DND-41 (cell line): ENCODE measurements around the gene IFNG.

Source experiments
- ATAC-seq: fragments of 200-7000 bp; cut with Tn5 transposase; 3 replicates; pipeline ENCODE4 v1.9.1; 2021; ENCODE audit warnings: low read depth; ENCODE audit not compliant: insufficient read depth
- DNase-seq: peaks from one replicate; pipeline ENCODE4 v3.0.0-alpha.2; 2020
- H2AFZ ChIP-seq: 2 replicates; pipeline ENCODE4 v1.6.0; 2012; ENCODE audit warnings: low read depth, low read length
- H3K27ac ChIP-seq: 2 replicates; pipeline ENCODE4 v1.5.1; 2012; ENCODE audit warnings: low read length, inconsistent platforms
- H3K27me3 ChIP-seq: fragments of 200-600 bp; sonication (generic); 2 replicates; pipeline ENCODE4 v1.6.0; 2012; ENCODE audit warnings: low read length, mild to moderate bottlenecking, inconsistent platforms; ENCODE audit not compliant: insufficient read depth, poor library complexity
- H3K36me3 ChIP-seq: 2 replicates; pipeline ENCODE4 v1.5.1; 2012; ENCODE audit warnings: low read length, inconsistent platforms; ENCODE audit not compliant: insufficient read depth
- H3K4me1 ChIP-seq: 2 replicates; pipeline ENCODE4 v1.5.1; 2012; ENCODE audit warnings: mild to moderate bottlenecking, low read length; ENCODE audit not compliant: insufficient read depth
- H3K4me2 ChIP-seq: 2 replicates; pipeline ENCODE4 v1.6.0; 2012; ENCODE audit warnings: mild to moderate bottlenecking, moderate library complexity, low read length, inconsistent platforms; ENCODE audit not compliant: insufficient read depth
- H3K4me3 ChIP-seq, 2 experiments: fragments of 200-600 bp in 1 of 2; shearing (Covaris generic) in 1 of 2; 2 replicates each; pipeline ENCODE4 v1.5.1; 2012 to 2016; ENCODE audit warnings: inconsistent platforms in 2 of 2, low read length in 2 of 2, mild to moderate bottlenecking in 2 of 2, low read depth in 1 of 2, moderate library complexity in 1 of 2
- H3K79me2 ChIP-seq: 2 replicates; pipeline ENCODE4 v1.6.0; 2012; ENCODE audit warnings: low read length, inconsistent platforms; ENCODE audit not compliant: insufficient read depth
- H3K9ac ChIP-seq: 2 replicates; pipeline ENCODE4 v1.6.0; 2012; ENCODE audit warnings: low read depth, mild to moderate bottlenecking, inconsistent platforms, low read length, moderate library complexity
- H3K9me3 ChIP-seq: 2 replicates; pipeline ENCODE4 v1.5.1; 2012; ENCODE audit warnings: low read length, moderate library complexity, mild to moderate bottlenecking, inconsistent platforms; ENCODE audit not compliant: insufficient read depth, severe bottlenecking
- H4K20me1 ChIP-seq: 2 replicates; pipeline ENCODE4 v1.6.0; 2012; ENCODE audit warnings: low read length; ENCODE audit not compliant: insufficient read depth
- EZH2 ChIP-seq: IDR thresholded peaks from 3 replicates; pipeline ENCODE4 v1.6.1; 2012; ENCODE audit warnings: borderline replicate concordance, low read depth, mild to moderate bottlenecking, moderate library complexity, low read length, inconsistent platforms; ENCODE audit not compliant: severe bottlenecking
- TF ChIP-seq, protein P1 (sequence below): IDR thresholded peaks from 2 replicates; pipeline ENCODE4 v1.5.1; 2012; ENCODE audit warnings: borderline replicate concordance, low read length, moderate library complexity, mild to moderate bottlenecking; ENCODE audit not compliant: poor library complexity, severe bottlenecking; ENCODE audit errors: extremely low read depth

Gene IFNG

DNA sequence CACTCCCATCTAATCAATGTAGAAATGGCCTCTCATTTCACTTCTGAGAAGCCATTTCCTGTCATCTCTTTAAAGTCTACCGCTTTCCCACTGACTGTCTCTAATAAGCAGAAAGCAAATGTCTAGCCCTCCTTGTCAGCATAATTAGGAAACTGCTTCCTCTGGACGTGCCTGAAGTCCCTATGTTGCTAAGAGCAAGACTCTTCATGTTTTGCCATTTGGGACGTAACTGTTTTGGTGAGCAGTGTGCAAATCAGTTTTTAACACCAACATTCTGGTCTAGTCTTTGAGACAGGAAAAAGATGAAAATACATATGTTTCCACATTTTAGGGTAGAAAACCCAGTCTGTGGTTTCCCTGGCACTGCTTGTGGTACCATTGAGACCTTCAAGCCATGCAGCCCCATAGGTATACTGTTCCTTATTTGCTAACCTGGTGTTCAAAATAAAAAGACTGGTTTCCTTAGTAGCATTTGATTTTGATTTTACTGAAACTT is 22.2 kb downstream of the IFNG start:
- H3K4me1 ChIP-seq, result 0 out of 2 replicates have a peak, but pooled peaks cover 5% of the 10 kb centered on the region
- DNase-seq (no peak), ATAC-seq (peak; percentile 75)
- H4K20me1 ChIP-seq, result no peaks in the 10 kb centered on the region
- H3K79me2 ChIP-seq, result no peaks in the 10 kb centered on the region
- H3K4me2 ChIP-seq, result no peak overlapping the region
- H3K27ac ChIP-seq, result no peak overlapping the region
- H3K4me3 ChIP-seq, result no peak overlapping the region
- no peaks in the 10 kb centered on the region for H3K36me3 ChIP-seq
- no peaks in the 10 kb centered on the region for H3K27me3 ChIP-seq
- no peak overlapping the region for H2AFZ ChIP-seq
- no peak overlapping the region for H3K9ac ChIP-seq
- H3K9me3 ChIP-seq, result peaks cover 3% of the 10 kb centered on the region
- TF ChIP-seq EZH2, result no peak

DNA sequence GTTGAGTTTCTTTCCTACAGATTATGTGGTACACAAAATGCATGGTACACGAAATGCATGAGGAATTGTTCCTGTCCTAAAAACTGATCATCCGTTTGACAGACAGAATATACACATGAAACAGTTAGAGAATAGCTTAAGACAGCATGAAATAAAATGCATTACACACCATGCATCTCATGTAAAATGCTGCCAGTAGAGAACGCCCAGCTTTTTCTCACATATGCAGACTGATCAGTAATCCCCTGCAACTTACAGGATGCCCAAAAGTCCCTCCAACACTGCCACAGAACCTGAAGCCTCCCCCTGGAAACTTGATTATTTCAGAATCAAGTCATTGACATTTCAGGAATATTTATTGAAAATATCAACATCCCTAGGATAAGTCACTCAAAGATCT is 24.0 kb downstream of the IFNG start:
- ATAC-seq (no peak), DNase-seq (no peak)
- no peaks in the 10 kb centered on the region for H3K79me2 ChIP-seq
- H3K27ac ChIP-seq, result no peak overlapping the region
- H3K4me2 ChIP-seq, result no peak overlapping the region
- no peaks in the 10 kb centered on the region for H4K20me1 ChIP-seq
- H3K9me3 ChIP-seq, result peaks cover 3% of the 10 kb centered on the region
- H2AFZ ChIP-seq, result no peak overlapping the region
- no peaks in the 10 kb centered on the region for H3K27me3 ChIP-seq
- TF ChIP-seq, protein P1, sequence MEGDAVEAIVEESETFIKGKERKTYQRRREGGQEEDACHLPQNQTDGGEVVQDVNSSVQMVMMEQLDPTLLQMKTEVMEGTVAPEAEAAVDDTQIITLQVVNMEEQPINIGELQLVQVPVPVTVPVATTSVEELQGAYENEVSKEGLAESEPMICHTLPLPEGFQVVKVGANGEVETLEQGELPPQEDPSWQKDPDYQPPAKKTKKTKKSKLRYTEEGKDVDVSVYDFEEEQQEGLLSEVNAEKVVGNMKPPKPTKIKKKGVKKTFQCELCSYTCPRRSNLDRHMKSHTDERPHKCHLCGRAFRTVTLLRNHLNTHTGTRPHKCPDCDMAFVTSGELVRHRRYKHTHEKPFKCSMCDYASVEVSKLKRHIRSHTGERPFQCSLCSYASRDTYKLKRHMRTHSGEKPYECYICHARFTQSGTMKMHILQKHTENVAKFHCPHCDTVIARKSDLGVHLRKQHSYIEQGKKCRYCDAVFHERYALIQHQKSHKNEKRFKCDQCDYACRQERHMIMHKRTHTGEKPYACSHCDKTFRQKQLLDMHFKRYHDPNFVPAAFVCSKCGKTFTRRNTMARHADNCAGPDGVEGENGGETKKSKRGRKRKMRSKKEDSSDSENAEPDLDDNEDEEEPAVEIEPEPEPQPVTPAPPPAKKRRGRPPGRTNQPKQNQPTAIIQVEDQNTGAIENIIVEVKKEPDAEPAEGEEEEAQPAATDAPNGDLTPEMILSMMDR, result no peak
- TF ChIP-seq EZH2, result no peak
- H3K4me1 ChIP-seq, result 0 out of 2 replicates have a peak, but pooled peaks cover 5% of the 10 kb centered on the region
- no peak overlapping the region for H3K9ac ChIP-seq
- no peaks in the 10 kb centered on the region for H3K36me3 ChIP-seq
- H3K4me3 ChIP-seq, result no peak overlapping the region

DNA sequence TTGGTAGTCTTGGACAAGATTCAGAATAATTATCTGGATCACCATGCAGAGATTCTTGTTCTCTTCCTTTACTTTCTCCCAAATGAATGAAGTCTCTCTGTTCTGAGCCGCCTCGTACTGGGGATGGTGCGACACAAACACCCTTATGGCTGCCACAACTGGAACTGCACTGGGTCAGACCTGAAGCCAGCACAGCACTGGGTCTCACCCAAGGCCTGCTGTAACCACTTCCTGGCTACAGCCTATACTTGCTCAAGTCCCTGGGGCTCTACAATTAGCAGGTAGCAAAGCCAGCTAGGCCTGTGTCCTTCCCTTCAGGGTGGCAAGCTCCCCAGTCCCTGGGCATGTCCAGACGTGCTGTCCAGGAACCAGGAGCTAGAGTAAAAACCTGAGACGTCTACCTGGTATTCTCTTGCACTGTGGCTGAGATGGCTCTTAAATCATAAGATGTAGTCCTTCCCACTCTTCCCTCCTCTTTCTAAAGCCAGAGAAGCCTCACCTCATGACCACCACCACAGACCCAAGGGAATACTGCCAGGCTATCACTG is 27.6 kb downstream of the IFNG start:
- Histone ChIP-seq H3K27ac (no peak overlapping the region), H3K4me3 (no peak overlapping the region), H4K20me1 (no peaks in the 10 kb centered on the region), H3K79me2 (no peaks in the 10 kb centered on the region), H3K9me3 (peaks cover 6% of the 10 kb centered on the region), H3K4me1 (no peaks in the 10 kb centered on the region), H2AFZ (no peak overlapping the region), H3K36me3 (no peaks in the 10 kb centered on the region), H3K4me2 (no peak overlapping the region), H3K9ac (no peak overlapping the region), H3K27me3 (no peaks in the 10 kb centered on the region)
- ATAC-seq, result no peak
- DNase-seq, result no peak
- TF ChIP-seq, protein P1, result no peak
- no peak for TF ChIP-seq EZH2

DNA sequence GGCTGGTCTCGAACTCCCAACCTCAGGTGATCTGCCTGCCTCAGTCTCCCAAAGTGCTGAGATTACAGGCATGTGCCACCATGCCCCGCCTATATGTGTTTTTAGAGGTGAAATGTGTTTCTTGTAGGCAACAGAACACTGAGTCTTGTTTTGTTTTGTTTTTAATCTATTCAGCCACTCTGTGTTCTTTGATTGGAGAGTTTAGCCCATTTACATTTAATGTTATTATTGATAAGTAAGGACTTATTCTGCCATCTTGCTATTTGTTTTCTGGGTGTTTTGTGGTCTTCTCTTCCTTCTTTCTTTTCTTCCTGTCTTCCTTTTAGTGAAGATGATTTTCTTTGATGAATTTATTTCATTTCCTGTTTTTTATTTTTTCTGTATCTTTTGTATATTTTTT is 29.6 kb downstream of the IFNG start:
- DNase-seq (no peak), ATAC-seq (no peak)
- H3K79me2 ChIP-seq, result no peaks in the 10 kb centered on the region
- H3K9me3 ChIP-seq, result peaks cover 6% of the 10 kb centered on the region
- TF ChIP-seq EZH2, result no peak
- TF ChIP-seq, protein P1, result no peak
- H3K27me3 ChIP-seq, result no peaks in the 10 kb centered on the region
- no peaks in the 10 kb centered on the region for H3K36me3 ChIP-seq
- no peaks in the 10 kb centered on the region for H3K4me1 ChIP-seq
- H2AFZ ChIP-seq, result no peak overlapping the region
- H4K20me1 ChIP-seq, result no peaks in the 10 kb centered on the region
- H3K9ac ChIP-seq, result no peak overlapping the region
- no peak overlapping the region for H3K27ac ChIP-seq
- no peak overlapping the region for H3K4me3 ChIP-seq
- no peak overlapping the region for H3K4me2 ChIP-seq
